DMS153 (cell line): Measurements from ENCODE around the gene RSU1.

ENCODE experiments used
- DNase-seq: peaks from one replicate; lab custom pipeline; 2025; lab: John Stamatoyannopoulos, UW

RSU1 gene

DNA sequence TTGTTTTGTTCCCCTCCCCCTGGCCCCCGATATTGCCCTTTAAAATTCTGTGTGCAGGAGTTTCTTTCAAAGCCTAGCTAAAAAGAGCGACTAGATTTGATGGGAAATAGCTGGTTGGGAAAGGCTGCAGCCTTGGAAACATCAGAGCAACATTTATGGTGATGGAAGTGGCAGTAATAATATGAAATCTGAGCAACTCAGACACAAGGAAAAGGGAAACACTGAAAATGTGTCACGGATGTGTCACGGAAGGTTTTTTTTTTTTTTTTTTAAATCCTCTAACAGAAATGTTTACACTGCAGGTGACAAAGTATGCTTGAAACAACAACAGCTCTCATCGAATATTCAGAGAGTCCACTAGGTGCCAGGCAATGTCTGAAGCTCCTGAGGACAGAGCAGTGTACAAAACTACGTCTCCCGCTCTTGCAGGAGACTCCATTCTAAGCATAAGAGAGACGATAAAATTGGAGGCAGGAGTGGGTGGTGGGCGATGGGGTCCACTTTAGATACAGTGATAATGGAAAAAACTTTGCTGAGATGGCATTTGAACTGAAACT lies 143.0 kb downstream of the RSU1 start:
- DNase-seq = peak; percentile 73

GRCh38 chr10:16673443-16673842 lies 143.8 kb downstream of the RSU1 start:
- DNase-seq = peak; percentile 88

- DNase-seq = no peak
Measured at GRCh38 chr10:16663444-16663843, 153.8 kb downstream of the RSU1 start.

- DNase-seq = no peak
Measured at GRCh38 chr10:16662923-16663322, 154.3 kb downstream of the RSU1 start.

- no peak for DNase-seq
Measured at GRCh38 chr10:16656895-16657294, 160.3 kb downstream of the RSU1 start.

- DNase-seq = no peak
Measured at GRCh38 chr10:16653224-16653623, 164.0 kb downstream of the RSU1 start.

- DNase-seq = no peak
Measured at GRCh38 chr10:16652154-16652553, 165.1 kb downstream of the RSU1 start.

GRCh38 chr10:16649757-16650156 lies 167.5 kb downstream of the RSU1 start:
- no peak for DNase-seq

- no peak for DNase-seq
Measured at GRCh38 chr10:16648366-16648765, 168.9 kb downstream of the RSU1 start.

- DNase-seq = no peak
Measured at GRCh38 chr10:16646181-16647059, 170.8 kb downstream of the RSU1 start.

- DNase-seq = no peak
Measured at GRCh38 chr10:16644146-16644545, 173.1 kb downstream of the RSU1 start.

DNA sequence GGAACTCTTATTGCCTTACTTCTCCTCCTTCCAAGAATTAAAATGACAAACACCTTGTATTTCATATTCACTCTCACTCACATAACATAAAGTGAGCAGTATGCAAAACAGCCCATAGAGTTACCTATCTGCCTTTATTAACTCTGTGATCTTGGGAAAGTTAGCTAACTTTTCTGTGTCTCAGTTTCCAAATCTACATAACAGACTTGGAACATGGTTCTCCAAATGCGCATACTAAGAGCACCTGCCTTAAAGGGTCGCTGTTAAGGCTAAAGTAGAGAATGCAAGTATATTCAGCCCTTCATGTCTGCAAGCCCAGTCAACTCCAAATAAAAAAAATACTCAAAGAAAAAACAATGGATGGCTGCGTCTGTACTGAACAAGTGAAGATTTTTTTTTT lies 173.7 kb downstream of the RSU1 start:
- DNase-seq = no peak

- DNase-seq = no peak
Measured at GRCh38 chr10:16640153-16640552, 177.1 kb downstream of the RSU1 start.

- no peak for DNase-seq
Measured at GRCh38 chr10:16639471-16639870, 177.8 kb downstream of the RSU1 start.

GRCh38 chr10:16632996-16633395 lies 184.2 kb downstream of the RSU1 start:
- DNase-seq = no peak

DNA sequence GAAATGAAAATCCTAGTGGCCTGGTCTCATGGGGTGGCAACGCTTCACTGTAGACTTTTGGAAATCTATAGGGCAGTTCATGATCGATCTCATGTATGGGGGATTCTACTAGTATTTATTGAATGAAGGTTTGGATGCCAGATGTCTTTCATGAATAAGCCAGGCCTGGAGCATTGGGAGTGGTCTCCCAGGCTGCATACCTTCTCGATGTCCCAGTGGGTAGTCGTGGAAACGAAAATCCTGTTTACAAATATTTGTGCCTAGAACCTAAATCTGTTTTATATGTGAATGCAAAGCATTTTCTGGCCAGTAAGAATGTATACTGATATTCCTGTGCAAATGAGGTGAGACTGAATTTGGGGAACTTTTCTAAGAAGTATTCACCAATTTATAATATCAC lies 190.5 kb downstream of the RSU1 start:
- no peak for DNase-seq

DNA sequence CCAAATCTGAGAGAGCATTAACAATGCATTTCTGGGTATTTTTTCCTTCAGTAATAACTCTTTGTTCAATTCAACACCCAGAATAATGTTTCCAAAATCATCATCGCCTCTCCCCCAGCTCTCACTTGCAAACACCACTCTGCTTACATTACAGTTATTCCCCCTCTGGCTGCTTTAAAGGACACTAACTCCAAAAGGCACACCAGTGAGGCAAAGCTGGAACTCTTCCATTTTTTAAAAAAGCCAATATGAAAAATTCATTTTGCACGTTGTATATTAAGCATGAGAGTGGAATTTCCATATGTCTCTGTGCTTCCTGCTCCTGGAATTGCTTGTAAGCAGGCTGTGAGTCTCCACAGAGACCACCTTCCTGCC lies 204.3 kb downstream of the RSU1 start:
- no peak for DNase-seq

GRCh38 chr10:16612115-16612980 lies 204.9 kb downstream of the RSU1 start:
- DNase-seq = no peak

DNA sequence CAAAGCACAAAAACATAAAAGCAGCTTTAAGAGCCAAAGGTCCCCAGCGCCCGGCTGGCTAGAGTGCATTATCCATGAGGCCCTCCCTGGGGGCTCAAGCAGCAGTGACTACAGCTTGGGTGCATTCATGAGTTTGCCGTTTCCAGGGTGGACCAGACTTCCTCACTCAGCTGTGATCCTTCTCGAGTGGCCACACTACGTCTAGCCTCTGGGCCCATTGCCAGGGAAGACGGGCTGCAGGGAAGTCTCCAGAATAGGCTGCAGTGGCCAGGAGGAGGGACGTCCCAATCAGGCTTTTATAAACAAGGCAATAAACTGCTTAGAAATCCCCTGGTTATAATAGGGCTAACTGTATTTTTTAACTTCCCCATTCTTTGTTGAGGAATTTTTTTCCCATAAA lies 206.2 kb downstream of the RSU1 start:
- no peak for DNase-seq

GRCh38 chr10:16609211-16609610 lies 208.0 kb downstream of the RSU1 start:
- no peak for DNase-seq

- DNase-seq = no peak
Measured at GRCh38 chr10:16606923-16607322, 210.3 kb downstream of the RSU1 start.

DNA sequence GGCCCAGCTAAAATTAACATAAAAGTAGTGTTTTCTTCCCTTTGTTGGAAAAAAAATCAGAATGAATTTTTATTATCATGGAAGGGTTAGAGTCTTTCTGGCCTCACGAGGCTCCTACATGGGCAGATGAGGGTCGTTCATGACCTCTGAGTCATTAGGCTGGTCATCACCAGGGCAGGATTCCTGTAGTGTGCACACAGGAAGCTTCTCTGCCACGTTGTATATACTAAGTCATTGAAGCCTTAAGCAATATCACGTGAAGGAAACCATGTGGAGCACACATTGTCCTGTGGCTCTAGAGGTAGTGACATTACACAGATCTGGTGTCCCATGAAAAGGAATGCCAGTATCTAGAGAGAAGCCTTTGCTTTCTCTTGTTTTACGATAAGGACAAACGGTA lies 210.8 kb downstream of the RSU1 start:
- DNase-seq = no peak

DNA sequence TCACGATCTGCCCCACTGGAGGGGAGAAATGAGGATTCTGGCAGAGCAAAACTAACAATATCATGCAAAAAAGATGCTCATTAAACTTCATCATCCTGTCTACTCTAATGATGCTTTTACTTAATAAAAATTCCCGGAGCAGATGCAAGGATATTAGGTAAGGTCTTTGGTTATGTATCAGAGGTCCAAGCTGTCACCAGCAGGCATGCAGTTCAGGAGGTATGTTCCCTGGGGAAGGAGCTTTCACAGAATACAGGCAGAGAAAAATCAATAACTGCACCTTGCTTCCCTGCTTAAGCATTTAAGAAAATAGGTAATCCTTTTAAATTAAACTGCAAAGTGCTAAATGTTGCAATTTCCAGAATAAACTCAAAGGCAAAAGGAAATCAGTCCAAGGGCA lies 213.9 kb downstream of the RSU1 start:
- DNase-seq = no peak
